ENCODE measurements around the gene SLC9B2.

GRCh38 chr4:103018391-103019307 is 57.9 kb downstream of the SLC9B2 start:
- TF ChIP-seq, protein P1, sequence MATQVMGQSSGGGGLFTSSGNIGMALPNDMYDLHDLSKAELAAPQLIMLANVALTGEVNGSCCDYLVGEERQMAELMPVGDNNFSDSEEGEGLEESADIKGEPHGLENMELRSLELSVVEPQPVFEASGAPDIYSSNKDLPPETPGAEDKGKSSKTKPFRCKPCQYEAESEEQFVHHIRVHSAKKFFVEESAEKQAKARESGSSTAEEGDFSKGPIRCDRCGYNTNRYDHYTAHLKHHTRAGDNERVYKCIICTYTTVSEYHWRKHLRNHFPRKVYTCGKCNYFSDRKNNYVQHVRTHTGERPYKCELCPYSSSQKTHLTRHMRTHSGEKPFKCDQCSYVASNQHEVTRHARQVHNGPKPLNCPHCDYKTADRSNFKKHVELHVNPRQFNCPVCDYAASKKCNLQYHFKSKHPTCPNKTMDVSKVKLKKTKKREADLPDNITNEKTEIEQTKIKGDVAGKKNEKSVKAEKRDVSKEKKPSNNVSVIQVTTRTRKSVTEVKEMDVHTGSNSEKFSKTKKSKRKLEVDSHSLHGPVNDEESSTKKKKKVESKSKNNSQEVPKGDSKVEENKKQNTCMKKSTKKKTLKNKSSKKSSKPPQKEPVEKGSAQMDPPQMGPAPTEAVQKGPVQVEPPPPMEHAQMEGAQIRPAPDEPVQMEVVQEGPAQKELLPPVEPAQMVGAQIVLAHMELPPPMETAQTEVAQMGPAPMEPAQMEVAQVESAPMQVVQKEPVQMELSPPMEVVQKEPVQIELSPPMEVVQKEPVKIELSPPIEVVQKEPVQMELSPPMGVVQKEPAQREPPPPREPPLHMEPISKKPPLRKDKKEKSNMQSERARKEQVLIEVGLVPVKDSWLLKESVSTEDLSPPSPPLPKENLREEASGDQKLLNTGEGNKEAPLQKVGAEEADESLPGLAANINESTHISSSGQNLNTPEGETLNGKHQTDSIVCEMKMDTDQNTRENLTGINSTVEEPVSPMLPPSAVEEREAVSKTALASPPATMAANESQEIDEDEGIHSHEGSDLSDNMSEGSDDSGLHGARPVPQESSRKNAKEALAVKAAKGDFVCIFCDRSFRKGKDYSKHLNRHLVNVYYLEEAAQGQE (IDR thresholded peaks at IDR 0.05; ENCODE audit: insufficient replicate concordance, low read depth): no peak
- TF ChIP-seq CTCF (IDR thresholded peaks at IDR 0.05; ENCODE audit: insufficient read depth, low read length) (no peak), POLR2AphosphoS5 (IDR thresholded peaks at IDR 0.05; ENCODE audit: low read depth) (no peak), SPI1 (IDR thresholded peaks at IDR 0.05; ENCODE audit: borderline replicate concordance, low read depth) (no peak)

Measured in HL-60 (cell line).